Mesenchymal stem cell (in vitro differentiated cells and primary cell): ENCODE measurements around the gene FBXW5.

Source experiments
- DNase-seq: peaks from one replicate; pipeline ENCODE4 v3.0.0-alpha.2; 2013
- H2AFZ ChIP-seq: one replicate; pipeline ENCODE4 v1.6.1; 2013; ENCODE audit warnings: low read depth, mild to moderate bottlenecking, control low read depth, inconsistent platforms, low read length, moderate library complexity
- H2AK5ac ChIP-seq: 2 replicates; pipeline ENCODE4 v1.6.1; 2013; ENCODE audit warnings: low read length, moderate library complexity, mild to moderate bottlenecking, inconsistent platforms; ENCODE audit not compliant: severe bottlenecking
- H2BK120ac ChIP-seq: one replicate; pipeline ENCODE4 v1.6.1; 2013; ENCODE audit warnings: low read depth, mild to moderate bottlenecking, inconsistent platforms, low read length, moderate library complexity
- H2BK12ac ChIP-seq, 2 experiments: one replicate each; pipeline ENCODE4 v1.6.1; 2013; ENCODE audit warnings: inconsistent platforms in 2 of 2, low read length in 2 of 2, mild to moderate bottlenecking in 2 of 2, moderate library complexity in 2 of 2, control low read depth in 1 of 2
- H2BK15ac ChIP-seq: one replicate; pipeline ENCODE4 v1.6.1; 2013; ENCODE audit warnings: mild to moderate bottlenecking, low read depth, inconsistent platforms; ENCODE audit not compliant: poor library complexity, severe bottlenecking
- H2BK5ac ChIP-seq: 2 replicates; pipeline ENCODE4 v1.6.1; 2013; ENCODE audit warnings: low read depth, mild to moderate bottlenecking, low read length, control low read depth, inconsistent platforms; ENCODE audit not compliant: poor library complexity, severe bottlenecking
- H3K14ac ChIP-seq, 2 experiments: one replicate each; pipeline ENCODE4 v1.6.1; 2013; ENCODE audit warnings: inconsistent platforms in 2 of 2, low read length in 2 of 2, control low read depth in 1 of 2, mild to moderate bottlenecking in 1 of 2, moderate library complexity in 1 of 2
- H3K18ac ChIP-seq, 2 experiments: one replicate each; pipeline ENCODE4 v1.6.1; 2013; ENCODE audit warnings: inconsistent platforms in 2 of 2, low read length in 2 of 2, control low read depth in 1 of 2, low read depth in 1 of 2, mild to moderate bottlenecking in 1 of 2
- H3K23ac ChIP-seq, 2 experiments: one replicate each; pipeline ENCODE4 v1.6.1; 2013; ENCODE audit warnings: inconsistent platforms in 2 of 2, low read length in 2 of 2, mild to moderate bottlenecking in 2 of 2, moderate library complexity in 2 of 2, control low read depth in 1 of 2
- H3K27ac ChIP-seq: 2 replicates; pipeline ENCODE4 v1.5.1; 2013; ENCODE audit warnings: mild to moderate bottlenecking, moderate library complexity, low read length, control low read depth, inconsistent platforms; ENCODE audit not compliant: poor library complexity, severe bottlenecking
- H3K27me3 ChIP-seq, 2 experiments: 2 replicates each; pipeline versions ENCODE4 v1.6.1 to v1.7.0; 2013; ENCODE audit warnings: low read length in 2 of 2, mild to moderate bottlenecking in 2 of 2, moderate library complexity in 2 of 2, control low read depth in 1 of 2, inconsistent platforms in 1 of 2; ENCODE audit not compliant: control insufficient read depth in 1 of 2, insufficient read depth in 1 of 2
- H3K36me3 ChIP-seq, 2 experiments: 2 replicates each; pipeline versions ENCODE4 v1.6.1 to v1.7.0; 2013; ENCODE audit warnings: low read length in 2 of 2, control low read depth in 1 of 2, inconsistent platforms in 1 of 2, low read depth in 1 of 2, mild to moderate bottlenecking in 1 of 2; ENCODE audit not compliant: insufficient read depth in 2 of 2, control insufficient read depth in 1 of 2
- H3K4ac ChIP-seq, 2 experiments: one replicate each; pipeline ENCODE4 v1.6.1; 2013; ENCODE audit warnings: inconsistent platforms in 2 of 2, low read length in 2 of 2, mild to moderate bottlenecking in 2 of 2, moderate library complexity in 2 of 2, control low read depth in 1 of 2, low read depth in 1 of 2
- H3K4me1 ChIP-seq: 2 replicates; pipeline ENCODE4 v1.6.1; 2013; ENCODE audit warnings: low read depth, low read length, control low read depth; ENCODE audit not compliant: control insufficient read depth, insufficient read depth
- H3K4me2 ChIP-seq: 2 replicates; pipeline ENCODE4 v1.6.1; 2013; ENCODE audit warnings: low read length, mild to moderate bottlenecking, inconsistent platforms; ENCODE audit not compliant: poor library complexity, severe bottlenecking
- H3K4me3 ChIP-seq, 2 experiments: 2 replicates each; pipeline versions ENCODE4 v1.5.1 to v1.7.0; 2013; ENCODE audit warnings: low read length in 2 of 2, mild to moderate bottlenecking in 2 of 2, control low read depth in 1 of 2, low read depth in 1 of 2; ENCODE audit not compliant: insufficient read depth in 1 of 2
- H3K79me1 ChIP-seq: replicated peaks from 2 replicates; pipeline ENCODE4 v1.6.1; 2013; ENCODE audit warnings: mild to moderate bottlenecking, control low read depth, low read length, inconsistent platforms; ENCODE audit not compliant: poor library complexity, severe bottlenecking
- H3K9ac ChIP-seq: 2 replicates; pipeline ENCODE4 v1.7.0; 2013; ENCODE audit warnings: mild to moderate bottlenecking, low read length, moderate library complexity
- H3K9me3 ChIP-seq: 2 replicates; pipeline ENCODE4 v1.7.0; 2013; ENCODE audit warnings: mild to moderate bottlenecking, low read length; ENCODE audit not compliant: control insufficient read depth
- H4K8ac ChIP-seq: one replicate; pipeline ENCODE4 v1.6.1; 2013; ENCODE audit warnings: inconsistent platforms, mild to moderate bottlenecking, low read length, moderate library complexity
- H4K91ac ChIP-seq: one replicate; pipeline ENCODE4 v1.6.1; 2013; ENCODE audit warnings: mild to moderate bottlenecking, low read length, inconsistent platforms
- WGBS: methylation state at CpG from one replicate; pipeline ENCODE4 v1.1.7; 2013; ENCODE audit warnings: mixed read lengths; 5-methylcytosine and 5-hydroxymethylcytosine counted together

The FBXW5 gene

DNA sequence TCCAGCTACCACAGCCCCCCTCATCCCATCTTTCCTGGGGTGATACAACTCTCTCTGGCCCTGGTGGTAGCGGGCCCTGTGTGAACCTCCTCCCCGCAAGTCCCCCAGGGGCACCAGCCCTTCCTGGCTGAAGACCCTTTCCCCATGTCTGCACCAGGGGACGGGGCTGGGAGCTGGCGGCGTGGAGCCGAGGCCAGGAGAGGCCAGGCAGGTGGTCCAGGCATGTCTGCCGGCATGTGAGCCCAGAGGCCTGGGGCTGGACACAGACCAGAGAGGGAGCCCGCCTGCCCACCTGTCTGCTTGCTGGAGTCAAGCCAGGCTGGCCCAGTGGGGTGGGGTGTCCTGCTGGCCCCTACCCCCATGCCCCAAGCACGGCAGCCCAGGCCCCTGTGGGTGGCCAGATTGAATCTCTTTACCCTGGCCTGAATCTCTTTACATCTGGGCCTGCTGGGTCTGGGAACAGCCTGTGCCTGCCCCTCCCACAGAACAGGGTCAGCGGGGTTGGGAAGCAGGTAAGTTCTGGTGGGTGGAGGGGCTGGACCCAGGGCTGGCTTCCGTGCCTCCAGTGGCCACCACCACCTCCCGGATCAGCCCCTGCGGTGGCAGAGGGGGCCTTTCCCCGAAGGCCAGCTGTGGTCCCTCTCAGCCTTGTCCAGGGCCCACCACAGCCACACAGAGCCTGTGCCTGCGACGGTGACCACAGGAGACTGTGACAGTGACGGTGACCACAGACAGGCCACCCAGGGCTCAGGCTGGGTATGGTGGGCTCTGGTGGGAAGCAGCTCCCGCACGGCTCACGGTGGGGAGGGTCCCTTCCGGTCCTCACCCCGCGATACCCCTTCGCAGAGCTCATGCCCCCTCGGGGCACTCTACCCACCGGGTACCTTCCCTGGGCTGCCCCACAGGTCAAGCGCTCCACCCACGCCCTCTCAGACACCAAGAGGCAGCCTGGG lies 14.6 kb upstream of the FBXW5 start:
- 87% methylated on average over 28 of the region's 28 CpGs for WGBS
- no peak overlapping the region for H3K14ac ChIP-seq
- peak overlapping the region; percentile 21 for H4K91ac ChIP-seq
- no peak overlapping the region for H3K9ac ChIP-seq
- H3K79me1 ChIP-seq: no peaks in the 10 kb centered on the region
- no peak overlapping the region for H2AFZ ChIP-seq
- no peak overlapping the region for H3K23ac ChIP-seq
- no peak overlapping the region for H3K18ac ChIP-seq
- H2AK5ac ChIP-seq: no peak overlapping the region
- no peak for DNase-seq
- H3K36me3 ChIP-seq: no peaks in the 10 kb centered on the region
- peaks cover 0 to 17% of the 10 kb centered on the region in 2 experiments for H3K27me3 ChIP-seq
- peaks cover 20% of the 10 kb centered on the region for H3K4me1 ChIP-seq
- no peak overlapping the region for H3K4me3 ChIP-seq
- H2BK12ac ChIP-seq: no peak overlapping the region
- H3K4me2 ChIP-seq: no peak overlapping the region
- H3K4ac ChIP-seq: no peak overlapping the region
- peaks cover 3% of the 10 kb centered on the region for H3K9me3 ChIP-seq
- no peak overlapping the region for H2BK5ac ChIP-seq
- H2BK120ac ChIP-seq: no peak overlapping the region
- H3K27ac ChIP-seq: no peak overlapping the region
- H2BK15ac ChIP-seq: no peak overlapping the region
- no peak overlapping the region for H4K8ac ChIP-seq

DNA sequence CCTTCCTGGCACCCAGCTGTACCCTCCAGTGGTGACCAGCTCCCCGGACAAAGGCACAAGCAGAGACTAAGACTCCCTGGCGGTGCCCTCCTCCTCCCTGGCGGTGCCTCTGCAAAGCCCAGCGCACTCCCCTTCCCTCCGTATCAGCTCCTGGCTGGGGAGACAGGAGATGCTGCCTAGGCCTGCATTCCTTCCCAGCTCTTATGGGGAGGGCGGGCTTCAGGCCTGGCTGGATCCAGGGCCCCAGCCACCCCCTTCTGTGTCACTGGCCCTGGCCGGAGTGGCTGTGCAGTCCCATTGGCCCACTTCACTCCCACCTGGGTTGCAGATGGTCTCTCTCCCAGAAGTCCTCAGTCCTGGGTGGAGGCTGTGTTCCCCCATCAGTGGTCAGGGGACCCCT lies 13.9 kb upstream of the FBXW5 start:
- Histone ChIP-seq H2BK120ac (no peak overlapping the region), H3K18ac (no peak overlapping the region), H3K79me1 (no peaks in the 10 kb centered on the region), H2AK5ac (no peak overlapping the region), H2BK15ac (no peak overlapping the region), H3K14ac (no peak overlapping the region), H4K8ac (no peak overlapping the region), H2BK12ac (no peak overlapping the region), H4K91ac (peak overlapping the region; percentile 12), H3K4me3 (no peak overlapping the region), H2BK5ac (no peak overlapping the region), H3K27ac (no peak overlapping the region), H3K36me3 (no peaks in the 10 kb centered on the region), H2AFZ (no peak overlapping the region), H3K4me1 (peaks cover 22% of the 10 kb centered on the region), H3K4me2 (no peak overlapping the region), H3K9ac (no peak overlapping the region), H3K27me3 (peaks cover 0 to 23% of the 10 kb centered on the region in 2 experiments), H3K9me3 (peaks cover 3% of the 10 kb centered on the region), H3K23ac (no peak overlapping the region), H3K4ac (no peak overlapping the region)
- DNase-seq: no peak
- WGBS: 92% methylated on average over 7 of the region's 7 CpGs

DNA sequence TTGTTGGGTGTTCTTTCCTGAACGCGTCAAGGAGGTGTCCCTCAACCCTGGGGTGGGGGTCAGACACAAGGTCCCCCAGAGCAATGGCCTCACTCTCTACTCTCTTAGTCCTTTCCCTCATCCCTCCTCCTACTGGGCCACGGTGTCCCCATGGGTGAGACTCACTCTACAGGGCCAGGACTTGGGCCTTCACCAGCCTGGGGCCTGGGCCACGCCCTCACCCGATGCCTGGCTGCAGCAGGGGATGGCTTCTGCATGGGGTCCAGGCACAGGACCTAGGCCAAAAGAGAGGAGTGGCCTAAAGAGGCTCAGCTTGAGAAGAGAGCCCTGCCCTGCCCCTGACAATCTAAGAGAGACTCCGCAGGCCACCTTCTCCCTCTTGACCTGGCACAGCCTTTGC lies 13.4 kb upstream of the FBXW5 start:
- H3K27me3 ChIP-seq: peaks cover 0 to 19% of the 10 kb centered on the region in 2 experiments
- no peak overlapping the region for H2BK5ac ChIP-seq
- no peak overlapping the region for H2AK5ac ChIP-seq
- H2BK12ac ChIP-seq: no peak overlapping the region
- no peaks in the 10 kb centered on the region for H3K36me3 ChIP-seq
- H3K79me1 ChIP-seq: no peaks in the 10 kb centered on the region
- peaks cover 3% of the 10 kb centered on the region for H3K9me3 ChIP-seq
- H3K27ac ChIP-seq: no peak overlapping the region
- H3K9ac ChIP-seq: no peak overlapping the region
- H3K4me1 ChIP-seq: peaks cover 22% of the 10 kb centered on the region
- H4K8ac ChIP-seq: no peak overlapping the region
- no peak overlapping the region for H3K18ac ChIP-seq
- no peak overlapping the region for H4K91ac ChIP-seq
- H2BK15ac ChIP-seq: no peak overlapping the region
- H2AFZ ChIP-seq: no peak overlapping the region
- no peak overlapping the region for H3K23ac ChIP-seq
- no peak for DNase-seq
- no peak overlapping the region for H3K4me2 ChIP-seq
- no peak overlapping the region for H3K4ac ChIP-seq
- H3K14ac ChIP-seq: no peak overlapping the region
- H3K4me3 ChIP-seq: no peak overlapping the region
- H2BK120ac ChIP-seq: no peak overlapping the region
- WGBS: 76% methylated on average over 4 of the region's 6 CpGs

- H3K9me3 ChIP-seq: peaks cover 3% of the 10 kb centered on the region
- no peak overlapping the region for H3K14ac ChIP-seq
- H4K91ac ChIP-seq: no peak overlapping the region
- H3K4me3 ChIP-seq: no peak overlapping the region
- no peaks in the 10 kb centered on the region for H3K79me1 ChIP-seq
- no peak overlapping the region for H2BK15ac ChIP-seq
- H3K9ac ChIP-seq: no peak overlapping the region
- no peak overlapping the region for H2BK120ac ChIP-seq
- no peak overlapping the region for H2AFZ ChIP-seq
- no peak overlapping the region for H2BK5ac ChIP-seq
- H3K27ac ChIP-seq: no peak overlapping the region
- H3K27me3 ChIP-seq: peaks cover 0 to 16% of the 10 kb centered on the region in 2 experiments
- WGBS: 96% methylated on average over 1 of the region's 1 CpG
- H3K36me3 ChIP-seq: no peaks in the 10 kb centered on the region
- no peak overlapping the region for H2BK12ac ChIP-seq
- H3K18ac ChIP-seq: no peak overlapping the region
- no peak overlapping the region for H3K4me2 ChIP-seq
- no peak overlapping the region for H3K23ac ChIP-seq
- no peak overlapping the region for H2AK5ac ChIP-seq
- no peak overlapping the region for H4K8ac ChIP-seq
- peaks cover 20% of the 10 kb centered on the region for H3K4me1 ChIP-seq
- H3K4ac ChIP-seq: no peak overlapping the region
- DNase-seq: no peak
These were observed 12.9 kb upstream of the FBXW5 start for GRCh38 chr9:136957461-136957860.
